ENCODE results near the gene PCDHB14.

PCDHB14 gene

GRCh38 chr5:141269195-141269594 lies 46.1 kb downstream of the PCDHB14 start:
- no peak for DNase-seq
- Histone ChIP-seq H3K4me1 (ENCODE audit: control insufficient read depth, insufficient read depth, low read length, poor library complexity, severe bottlenecking) (no peaks in the 10 kb centered on the region), H3K4me3 (ENCODE audit: insufficient read depth, low read depth, low read length, poor library complexity, severe bottlenecking) (no peak overlapping the region), H3K9me3 (ENCODE audit: control insufficient read depth, low read length) (peaks cover 34% of the 10 kb centered on the region), H3K36me3 (ENCODE audit: control insufficient read depth, insufficient read depth, low read length) (no peaks in the 10 kb centered on the region), H3K27me3 (replicated peaks; ENCODE audit: control insufficient read depth, insufficient read depth, low read length, poor library complexity, severe bottlenecking) (no peaks in the 10 kb centered on the region), H3K27ac (ENCODE audit: insufficient read depth, low read length, poor library complexity, severe bottlenecking) (no peak overlapping the region)

- Histone ChIP-seq H3K4me1 (ENCODE audit: control insufficient read depth, insufficient read depth, low read length, poor library complexity, severe bottlenecking) (no peaks in the 10 kb centered on the region), H3K27ac (ENCODE audit: insufficient read depth, low read length, poor library complexity, severe bottlenecking) (no peak overlapping the region), H3K4me3 (ENCODE audit: insufficient read depth, low read depth, low read length, poor library complexity, severe bottlenecking) (no peak overlapping the region), H3K36me3 (ENCODE audit: control insufficient read depth, insufficient read depth, low read length) (no peaks in the 10 kb centered on the region), H3K9me3 (ENCODE audit: control insufficient read depth, low read length) (peaks cover 16% of the 10 kb centered on the region), H3K27me3 (replicated peaks; ENCODE audit: control insufficient read depth, insufficient read depth, low read length, poor library complexity, severe bottlenecking) (no peaks in the 10 kb centered on the region)
- DNase-seq, result no peak
Measured at GRCh38 chr5:141272906-141273305, 49.8 kb downstream of the PCDHB14 start.

Measured in effector memory CD4-positive, alpha-beta T cell (primary cell).